T-helper 1 cell treated with Interleukin-12 subunit alpha and Interleukin-12 subunit beta and Interleukin-4 antibody, amounts not matched to agents 30 ng/mL and 1 ng/mL, for 36 hours (primary cell): ENCODE data around the gene SPRN. TPM values are rescaled to one million over a fixed set of nuclear protein-coding genes. Genes with fewer than 3 reads are reported as not detected.
"Not testable (repeated sequence)": the region's sequence is repeated elsewhere in the genome, so short reads cannot be mapped to it uniquely, and the experiment has no call there.

ENCODE experiments used
- intact Hi-C: fragments of 100-400 bp; cut with micrococcal nuclease; formaldehyde crosslinking; loops from one replicate; pipeline ENCODE4 v1.15.1; 2024
- total RNA-seq: library from RNA; stranded (reverse); gene quantifications from 2 replicates; pipeline ENCODE4 v1.2.3, GENCODE V29; 2022

SPRN gene
- total RNA-seq, 1 donor from 2014 or later = not detected

DNA sequence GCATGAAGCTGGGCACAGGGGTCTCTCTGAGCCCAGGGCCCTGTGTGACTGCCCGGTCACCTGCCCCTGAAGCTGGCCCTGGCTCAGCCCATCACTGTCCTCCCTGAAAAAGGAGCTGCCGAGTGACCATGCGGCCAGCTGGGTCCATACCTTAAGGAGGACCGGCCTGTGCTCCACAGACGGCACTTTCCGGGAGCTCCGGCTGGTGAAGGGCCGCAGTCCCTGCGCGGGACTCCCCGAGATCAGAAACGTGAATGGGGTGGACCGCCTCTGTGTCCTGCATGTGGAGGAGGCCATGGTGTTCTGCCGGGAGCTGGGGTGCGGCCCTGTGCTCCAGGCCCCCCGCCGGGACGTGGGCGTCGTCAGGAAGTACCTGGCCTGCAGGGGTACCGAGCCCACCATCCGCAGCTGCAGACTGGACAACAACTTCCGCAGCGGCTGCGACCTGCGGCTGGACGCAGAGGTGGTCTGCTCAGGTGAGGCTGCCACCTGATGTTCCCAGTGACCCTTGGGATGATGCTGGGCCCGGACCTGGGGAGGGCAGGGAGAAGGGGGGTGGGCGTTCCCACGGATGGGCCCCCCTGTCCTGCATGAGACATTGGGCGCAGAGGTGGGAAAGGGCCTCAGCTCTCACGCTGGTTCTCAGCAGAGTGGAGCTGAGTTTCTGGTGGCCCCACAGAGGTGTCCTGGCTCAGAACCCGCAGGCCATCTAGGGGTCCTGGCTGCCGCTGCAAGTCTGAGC is 32.8 kb upstream of the SPRN start:
- intact Hi-C loops = no loop called here

DNA sequence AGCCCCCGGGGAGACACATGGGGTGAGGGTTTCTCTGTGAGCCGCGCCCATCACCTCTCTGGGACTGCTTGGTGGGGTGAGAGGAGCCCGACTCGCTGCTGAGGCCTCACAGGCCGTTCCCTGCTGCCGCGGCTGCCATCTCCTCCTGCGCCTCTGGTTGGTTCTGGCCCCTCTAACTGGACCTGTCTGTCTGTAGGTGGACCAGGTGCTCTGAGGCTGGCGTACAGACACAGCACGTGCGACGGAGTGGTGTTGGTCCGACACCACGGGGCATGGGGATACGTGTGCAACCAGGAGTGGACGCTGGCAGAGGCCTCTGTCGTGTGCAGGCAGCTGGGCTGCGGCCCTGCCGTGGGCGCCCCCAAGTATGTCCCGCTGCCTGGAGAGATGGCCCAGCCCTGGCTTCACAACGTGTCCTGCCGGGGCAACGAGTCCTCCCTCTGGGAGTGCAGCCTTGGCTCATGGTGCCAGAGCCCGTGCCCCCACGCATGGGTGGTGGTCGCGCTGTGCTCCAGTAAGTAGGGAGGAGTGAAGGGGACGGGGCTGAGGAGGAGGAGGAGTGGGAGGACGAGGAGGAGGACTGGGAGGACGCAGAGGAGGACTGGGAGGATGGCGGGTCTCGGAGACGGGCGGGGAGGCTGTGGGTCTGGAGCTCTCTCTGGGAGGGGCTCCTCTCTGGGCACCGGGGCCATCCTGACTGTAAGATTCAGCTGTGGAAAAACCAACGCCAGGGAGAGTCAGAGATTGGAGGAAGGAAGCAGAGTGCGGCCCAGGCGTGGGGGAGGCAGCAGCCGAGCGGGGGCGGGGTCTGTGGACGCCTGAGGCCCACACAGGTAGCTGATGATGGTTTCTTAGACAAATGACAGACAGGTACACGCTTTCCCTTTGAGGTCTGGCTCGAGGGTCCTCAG is 31.9 kb upstream of the SPRN start:
- intact Hi-C loops = no loop called here

DNA sequence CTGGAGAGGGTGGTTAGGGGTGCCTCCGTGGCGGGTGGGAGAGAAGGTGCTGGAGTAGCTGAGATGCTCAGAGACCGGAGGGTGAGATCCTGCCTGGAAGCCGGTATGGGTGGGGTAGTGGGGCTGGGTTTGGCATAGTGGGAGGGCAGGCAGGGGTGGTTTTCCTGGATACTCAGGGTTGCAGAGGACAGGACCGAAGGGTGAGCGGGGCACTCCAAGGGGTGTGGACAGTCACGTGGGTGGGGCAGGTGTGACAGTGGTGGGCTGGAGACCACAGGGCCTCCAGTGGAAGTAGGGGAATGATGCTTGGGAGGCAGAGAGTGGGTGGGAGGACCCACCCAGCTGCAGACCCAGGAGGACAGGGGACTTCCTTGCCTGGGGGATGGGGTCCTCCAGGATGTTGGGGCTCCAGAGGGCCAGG is 31.2 kb upstream of the SPRN start:
- intact Hi-C loops = no loop called here

DNA sequence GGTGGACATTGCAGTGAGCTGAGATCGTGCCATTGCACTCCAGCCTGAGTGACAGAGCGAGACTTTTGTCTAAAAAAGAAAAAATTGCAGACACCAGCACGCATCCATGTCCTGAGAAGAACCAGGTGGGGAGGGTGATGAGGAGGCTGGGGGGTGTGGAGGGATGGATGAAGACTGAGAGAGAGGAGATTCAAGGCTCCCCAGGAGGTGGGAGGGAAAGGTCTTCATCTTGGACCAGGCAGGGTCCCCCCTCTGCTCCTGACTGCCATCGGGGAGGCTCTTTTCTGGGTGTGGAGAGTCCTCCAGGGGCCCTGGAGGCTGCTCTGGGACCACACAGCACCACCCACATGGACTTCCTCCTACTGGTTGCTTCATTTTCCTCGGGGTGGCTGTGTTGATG is 30.8 kb upstream of the SPRN start:
- intact Hi-C loops = no loop called here

DNA sequence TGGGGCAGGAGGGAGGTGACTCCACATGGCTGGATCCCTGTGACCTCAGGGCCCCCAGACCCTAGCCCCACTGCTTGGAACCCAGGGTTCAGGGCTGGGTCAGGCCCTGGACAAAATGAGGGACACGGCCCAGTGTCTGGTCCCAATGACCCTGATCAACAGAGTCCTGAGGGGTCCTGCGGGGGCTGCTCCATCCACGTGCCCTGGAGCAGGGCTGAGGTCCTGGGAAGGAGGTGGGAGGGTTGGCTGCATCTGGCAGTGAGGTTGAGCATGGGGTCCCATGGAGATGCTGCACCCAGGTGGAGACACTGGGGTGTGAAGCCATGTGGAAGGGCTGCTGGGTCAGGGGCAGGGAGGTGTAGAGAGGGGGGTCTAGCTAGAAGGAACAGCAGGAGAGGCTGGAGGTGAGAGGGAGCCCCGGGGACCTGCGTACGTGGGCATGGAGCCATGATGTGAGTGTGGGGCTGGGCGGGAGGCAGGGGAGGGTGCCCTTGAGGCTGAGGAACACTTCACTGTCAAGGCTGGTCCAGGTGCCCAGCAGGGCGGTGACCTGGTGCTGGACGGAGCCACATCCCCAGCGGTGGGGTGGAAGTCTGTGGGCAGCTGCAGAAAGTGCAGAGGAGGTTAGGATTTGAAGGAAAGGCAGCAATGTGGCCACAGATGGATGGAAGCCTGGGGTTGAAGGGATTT is 29.9 kb upstream of the SPRN start:
- intact Hi-C loops = no loop called here

DNA sequence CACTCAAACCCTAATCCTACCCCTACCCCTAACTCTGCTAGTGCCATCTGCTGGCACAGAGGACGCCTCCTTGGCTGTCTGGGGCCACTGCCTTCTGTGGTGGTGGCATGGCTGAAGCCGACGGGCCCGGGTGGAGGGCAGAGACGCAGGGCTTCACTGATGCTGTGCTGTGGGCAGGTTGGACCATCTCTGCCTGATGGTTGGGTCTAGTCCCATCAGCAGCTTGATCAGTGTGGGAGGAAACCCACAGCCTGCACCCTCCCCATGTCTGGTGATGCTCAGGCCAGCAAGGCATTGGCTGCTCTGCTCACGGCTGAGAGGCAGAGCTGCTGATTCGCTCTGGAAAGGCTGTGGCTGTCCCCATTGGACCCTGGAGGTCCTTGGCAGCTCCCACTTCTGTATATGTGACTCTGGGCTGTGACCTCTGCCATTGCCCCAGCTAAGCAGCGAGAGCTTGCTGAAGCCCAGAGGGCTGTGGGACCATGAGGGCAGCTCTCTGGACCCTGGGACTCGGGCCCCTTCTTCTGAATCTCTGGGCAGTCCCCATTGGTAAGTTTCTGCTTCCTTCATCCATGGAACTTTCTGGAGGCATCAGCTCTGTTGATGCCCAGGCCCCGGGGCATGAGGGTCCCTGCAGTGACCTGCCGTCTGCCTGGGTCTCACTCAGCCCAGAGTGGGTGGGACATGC is 29.2 kb upstream of the SPRN start, which contains the start of gene SCART1:
Gene SCART1, plus strand, starts transcription at position 430 of the 688 bp plus-strand sequence. Its CDS starts 53 bp downstream, at position 483.
- intact Hi-C loops = no loop called here

DNA sequence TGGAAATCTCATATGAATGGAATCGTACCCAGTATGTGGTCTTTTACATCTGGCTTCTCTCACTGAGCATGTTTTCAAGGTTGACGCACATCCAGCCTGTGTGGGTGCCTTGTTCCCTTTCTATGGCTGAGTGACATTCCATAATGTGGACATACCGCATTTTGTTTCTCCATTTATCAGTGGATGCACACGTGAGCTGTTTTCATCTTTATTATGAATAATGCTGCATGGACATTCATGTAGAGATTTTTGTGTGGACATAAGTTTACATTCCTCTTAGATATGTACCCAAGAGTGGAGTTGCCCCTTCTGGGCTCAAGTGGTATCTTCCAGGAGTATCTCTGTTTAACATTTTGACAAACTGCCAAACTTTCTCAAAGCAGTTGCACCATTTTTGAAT is 28.0 kb upstream of the SPRN start:
- intact Hi-C loops = no loop called here

DNA sequence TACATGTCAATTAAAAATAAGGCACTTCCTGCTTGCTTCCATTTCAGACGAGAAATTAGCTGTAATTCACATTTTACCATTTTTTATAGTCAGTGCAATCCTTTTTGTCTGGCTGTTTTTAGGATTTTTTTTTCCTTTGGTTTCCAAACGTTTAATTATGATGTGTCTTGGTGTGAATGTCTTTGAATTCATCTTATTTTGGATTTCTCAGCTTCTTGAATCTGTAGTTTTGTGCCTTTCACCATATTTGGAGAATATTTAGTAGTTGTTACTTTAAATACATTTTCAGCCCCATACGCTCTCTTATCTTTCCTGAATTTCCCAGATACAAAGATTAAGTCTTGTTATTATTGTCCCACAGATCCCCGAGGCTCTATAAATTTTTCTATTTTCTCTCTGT is 26.9 kb upstream of the SPRN start:
- intact Hi-C loops = no loop called here

DNA sequence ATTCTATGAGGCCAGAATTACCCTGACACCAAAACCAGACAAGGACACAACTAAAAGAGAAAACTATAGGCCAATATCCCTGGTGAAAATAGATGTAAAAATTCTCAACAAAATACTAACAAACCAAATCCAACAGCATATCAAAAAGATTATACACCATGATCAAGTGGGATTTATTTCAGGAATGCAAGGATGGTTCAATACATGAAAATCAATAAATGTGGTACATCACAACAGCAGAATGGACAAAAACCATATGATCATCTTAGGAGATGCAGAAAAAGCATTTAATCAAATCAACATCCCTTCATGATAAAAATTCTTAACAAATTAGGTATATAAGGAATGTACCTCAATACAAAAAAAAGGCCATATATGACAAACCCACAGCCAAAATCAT is 23.7 kb upstream of the SPRN start:
- intact Hi-C loops = no loop called here

DNA sequence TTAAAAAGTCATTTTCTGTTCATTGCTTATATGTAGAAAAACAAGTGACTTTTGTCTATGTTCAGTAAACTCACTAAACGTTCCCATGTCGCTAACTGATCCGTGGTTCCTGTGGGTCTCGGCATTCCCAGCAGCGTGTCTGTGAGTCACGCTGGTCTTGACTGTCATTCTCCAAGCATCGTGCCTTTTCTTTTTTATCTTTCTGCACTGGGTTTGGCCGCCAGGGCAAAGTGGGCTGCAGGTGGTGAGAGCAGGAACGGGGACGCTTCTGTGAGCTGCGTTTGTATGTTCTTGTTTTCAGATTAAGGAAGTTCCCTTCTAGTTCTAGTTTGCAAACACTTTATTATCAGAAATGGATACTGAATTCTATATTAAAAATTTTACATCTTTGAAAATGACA is 22.6 kb upstream of the SPRN start:
- intact Hi-C loops = no loop called here

DNA sequence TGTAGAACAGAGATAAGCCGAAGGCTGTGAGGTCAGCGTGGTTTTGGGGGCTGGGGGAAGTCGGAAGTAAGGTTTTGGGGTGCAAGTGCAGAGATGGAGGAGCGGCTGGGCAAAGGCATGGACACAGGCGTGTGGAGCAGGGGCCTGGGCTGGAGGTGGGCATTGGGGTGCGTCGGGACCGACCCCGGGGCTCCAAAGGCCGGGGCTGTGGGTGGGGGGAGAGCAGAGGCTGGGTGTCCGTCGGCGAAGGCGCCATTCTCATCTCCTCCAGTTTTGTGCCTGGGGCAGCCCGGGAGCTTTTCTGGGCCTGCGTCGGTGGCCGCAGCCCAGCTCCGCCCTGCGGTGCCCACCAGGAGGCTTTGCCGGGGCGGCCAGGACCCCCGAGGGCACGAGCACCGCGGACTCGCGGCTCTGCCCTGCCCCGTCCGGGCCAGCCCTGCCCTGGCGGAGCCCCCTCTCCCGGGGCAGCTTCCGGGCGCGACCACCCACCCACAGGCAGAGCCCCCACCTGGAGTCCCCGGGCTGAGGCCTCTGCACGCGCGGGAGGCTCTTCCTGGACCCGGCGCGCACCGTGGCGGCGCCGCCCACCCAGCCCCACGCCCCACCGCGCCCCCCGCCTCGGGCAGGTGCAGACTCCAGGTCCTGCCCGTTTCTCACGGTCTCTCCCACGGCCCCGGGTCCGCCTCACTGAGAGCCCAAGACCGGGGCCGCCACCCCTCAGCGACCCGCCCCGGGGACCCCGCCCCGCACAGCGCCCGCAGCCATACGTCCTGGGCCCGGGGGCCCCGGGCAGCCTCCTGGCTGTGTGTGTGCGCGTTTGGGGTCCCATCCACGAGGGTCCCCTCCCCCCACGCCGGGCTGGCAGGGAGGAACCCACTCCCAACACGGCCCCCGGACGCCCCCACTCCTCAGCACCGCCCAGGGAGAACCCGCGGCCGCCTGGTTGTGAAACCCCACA is 21.6 kb upstream of the SPRN start:
- intact Hi-C loops = no loop called here

DNA sequence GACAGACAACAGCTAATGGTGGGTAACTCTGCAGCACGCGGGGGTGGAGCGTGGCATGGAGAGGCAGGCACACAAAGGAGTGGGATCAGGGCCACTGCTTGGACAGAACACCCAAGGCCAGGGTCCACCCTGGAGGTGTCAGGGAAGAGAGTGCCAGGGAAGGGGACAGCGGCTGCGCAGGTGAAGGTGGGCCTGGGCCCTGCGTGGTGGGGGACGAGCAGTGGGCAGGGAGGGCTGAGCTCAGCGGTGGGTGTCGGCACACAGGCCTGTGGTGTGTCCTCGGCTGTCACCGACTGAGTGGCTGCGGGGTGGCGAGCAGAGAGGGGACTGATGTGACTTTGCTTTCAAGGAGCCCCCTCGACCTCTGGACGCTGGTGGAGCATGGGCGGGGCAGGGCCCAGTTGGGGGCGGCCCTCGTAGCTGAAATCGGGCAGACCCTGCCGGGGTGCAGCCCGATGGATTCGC is 20.9 kb upstream of the SPRN start:
- intact Hi-C loops = no loop called here

DNA sequence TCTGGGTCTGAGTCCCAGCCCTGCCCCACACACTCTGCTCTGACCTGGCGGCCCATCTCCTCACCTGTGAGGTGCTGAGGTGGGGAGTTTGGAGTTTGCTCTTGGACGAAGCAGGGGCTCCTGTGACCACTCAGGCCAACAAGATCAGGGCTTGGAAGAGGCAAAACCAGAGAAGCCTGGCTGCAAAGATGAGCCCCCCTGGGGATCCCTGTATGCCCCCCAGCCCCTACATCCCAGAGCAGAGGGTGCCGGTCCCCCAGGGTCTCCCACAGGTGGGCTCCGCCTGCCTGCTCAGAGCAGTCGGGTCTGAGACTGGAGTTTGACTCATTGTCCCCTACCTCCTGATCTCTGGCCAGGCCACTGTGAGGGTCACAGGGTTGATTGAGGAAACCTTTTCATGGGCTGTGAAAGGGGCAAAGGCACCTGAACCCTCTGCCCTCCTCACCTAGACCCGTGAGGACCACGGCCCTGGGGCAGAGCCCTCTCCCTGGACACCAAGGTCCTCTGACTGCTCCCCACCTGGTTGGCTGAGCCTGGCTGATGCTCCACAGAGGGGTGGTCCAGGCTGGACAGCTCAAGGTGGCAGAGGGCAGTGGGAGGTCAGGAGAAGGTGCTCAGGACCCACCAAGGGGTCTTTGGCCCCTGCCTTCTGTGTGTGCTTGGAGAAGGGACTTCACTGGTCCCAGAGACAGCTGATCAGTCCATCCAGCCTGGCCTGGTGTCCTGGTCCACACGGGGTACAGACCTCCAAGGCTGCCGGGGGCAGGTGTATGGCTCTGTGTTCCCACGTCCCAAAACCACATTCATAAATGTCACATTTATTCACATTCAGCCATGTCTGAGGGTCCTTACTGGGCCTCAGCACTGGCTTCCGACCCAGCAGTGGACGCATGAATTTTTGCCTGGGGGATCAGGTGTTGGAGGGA is 20.2 kb upstream of the SPRN start:
- intact Hi-C loops = no loop called here

DNA sequence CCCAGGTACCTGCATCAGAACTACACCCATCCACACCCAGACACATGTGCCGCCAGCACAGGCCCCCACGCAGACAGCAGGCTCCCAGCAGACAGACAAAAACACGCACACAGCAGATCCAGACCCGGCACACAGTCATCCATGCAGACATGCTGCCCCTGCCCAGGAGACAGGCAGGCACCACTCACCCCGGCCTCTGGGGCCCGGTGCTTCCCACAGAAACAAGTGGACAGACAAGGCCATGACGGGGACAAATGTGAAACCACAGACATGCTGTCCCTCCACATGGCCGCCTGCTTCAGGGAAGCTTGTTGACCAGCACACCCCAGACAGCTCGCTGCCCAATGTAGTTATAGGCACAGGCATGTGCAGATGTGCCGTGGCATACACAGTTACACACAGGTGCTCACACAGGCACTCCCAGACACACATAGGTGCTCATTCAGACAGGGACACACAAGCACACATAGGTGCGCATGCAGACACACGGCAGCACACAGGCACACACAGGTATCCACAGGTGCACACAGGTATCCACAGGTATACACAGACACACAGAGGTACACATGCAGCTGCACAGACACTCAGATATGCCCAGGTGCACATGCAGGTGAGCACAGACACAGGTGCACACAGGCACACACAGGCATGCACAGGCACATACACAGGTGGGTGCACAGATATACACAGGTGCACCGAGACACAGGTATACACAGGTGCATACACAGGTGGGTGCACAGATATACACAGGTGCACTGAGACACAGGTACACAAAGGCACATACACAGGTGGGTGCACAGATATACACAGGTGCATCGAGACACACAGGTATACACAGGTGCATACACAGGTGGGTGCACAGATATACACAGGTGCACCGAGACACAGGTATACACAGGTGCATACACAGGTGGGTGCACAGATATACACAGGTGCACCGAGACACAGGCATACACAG is 18.8 kb upstream of the SPRN start:
- intact Hi-C loops = no loop called here

DNA sequence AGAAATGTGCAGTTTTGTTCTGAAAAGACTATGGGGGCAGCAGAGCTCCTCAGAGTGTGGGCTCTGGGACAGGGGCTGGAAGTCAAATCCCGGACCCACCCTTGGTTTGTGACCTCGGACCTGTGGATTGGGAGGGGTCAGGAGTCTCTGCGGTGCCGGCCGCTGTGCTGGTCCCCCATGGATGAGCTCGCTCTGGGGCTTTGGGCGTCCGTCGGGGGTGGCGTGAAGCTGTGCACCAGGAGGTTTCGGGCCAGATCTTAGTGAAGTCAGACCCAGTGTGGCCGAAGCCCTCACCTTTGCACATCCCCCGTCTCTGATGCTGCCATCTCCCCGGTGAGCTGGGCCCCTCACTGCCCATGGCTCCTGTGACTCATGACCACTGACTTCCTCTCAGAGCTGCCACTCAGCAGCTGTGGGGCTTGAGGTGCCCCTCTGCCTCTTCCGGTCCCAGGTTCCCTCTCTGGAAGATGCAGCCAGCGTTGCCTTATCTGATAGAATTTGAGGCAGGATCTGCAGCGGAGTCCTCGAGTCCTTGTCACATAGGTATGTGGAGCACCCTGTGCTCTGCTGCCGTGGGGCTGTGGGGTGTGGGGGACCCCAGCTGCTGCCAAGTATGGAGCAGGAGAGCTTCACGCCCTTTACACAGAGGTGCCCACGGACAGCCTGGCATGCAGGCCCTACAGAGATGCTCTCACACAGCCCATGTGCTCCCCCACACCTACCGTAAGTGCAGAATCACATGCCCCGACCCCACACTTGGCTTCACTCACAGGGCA is 18.0 kb upstream of the SPRN start:
- intact Hi-C loops = no loop called here

DNA sequence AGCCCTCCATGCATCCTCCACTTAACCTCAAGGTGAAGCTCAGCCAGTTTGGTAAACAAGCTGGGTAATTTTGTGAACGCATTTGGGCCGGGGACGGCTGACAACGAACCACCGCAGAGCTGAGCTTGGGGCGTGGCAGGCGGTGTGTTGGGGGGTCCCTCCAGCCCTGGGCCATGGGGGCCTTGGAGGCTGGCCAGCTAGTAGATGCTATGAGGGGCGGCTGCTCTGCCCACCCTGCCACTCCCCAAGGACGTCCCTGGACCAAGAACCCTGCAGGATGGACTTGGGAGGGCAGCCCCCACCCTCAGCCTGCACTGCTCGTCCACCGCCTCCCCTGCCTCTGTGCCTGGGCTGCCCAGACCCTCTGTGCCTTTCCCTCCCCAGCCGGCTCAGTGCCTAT is 17.4 kb upstream of the SPRN start:
- intact Hi-C loops = no loop called here

DNA sequence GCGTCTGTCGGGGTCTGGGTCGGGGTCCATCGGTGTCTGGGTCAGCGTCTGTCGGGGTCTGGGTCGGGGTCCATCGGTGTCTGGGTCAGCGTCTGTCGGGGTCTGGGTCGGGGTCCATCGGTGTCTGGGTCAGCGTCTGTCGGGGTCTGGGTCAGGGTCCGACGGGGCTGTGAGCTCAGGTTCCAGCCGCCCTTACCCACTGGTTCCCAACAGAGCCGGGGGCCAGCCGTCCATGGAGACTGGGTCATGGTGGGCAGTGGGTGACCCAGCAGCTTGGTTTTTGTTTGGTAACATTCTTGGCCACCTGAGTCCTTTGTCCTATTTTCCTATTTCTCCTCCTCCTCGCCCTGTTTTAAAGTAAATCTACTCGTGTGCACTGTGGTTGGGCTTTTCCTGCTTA is 16.9 kb upstream of the SPRN start:
- intact Hi-C loops = not testable (repeated sequence)
